Omental fat pad (tissue), 4 donors: ENCODE results near the gene TET2. TPM values are rescaled to one million over a fixed set of nuclear protein-coding genes. Genes with fewer than 3 reads are reported as not detected.

Experiments
- ATAC-seq: fragments of 150-250 bp; one replicate; pipeline ENCODE4 v1.9.1; 2016; ENCODE audit warnings: mild to moderate bottlenecking, moderate library complexity; ENCODE audit not compliant: low FRiP score
- DNase-seq: peaks from one replicate; pipeline ENCODE4 v3.0.0-alpha.2; 2019; ENCODE audit warnings: low spot score
- small RNA-seq: library from RNA; depleted of rRNA; stranded (forward); fragments of <200 nt; gene quantifications from one replicate; pipeline ENCODE3, GENCODE V24; 2016
- total RNA-seq, 4 donors: library from RNA; depleted of rRNA; stranded (reverse); fragments of >200 nt; gene quantifications; one replicate each; pipeline ENCODE4 v1.1.0, GENCODE V29; 2016
- TF ChIP-seq, protein P1 (sequence below), 3 donors: fragments of 450-650 bp; IDR thresholded peaks; one replicate each; pipeline ENCODE4 v1.5.1; 2016 to 2017; ENCODE audit warnings: antibody characterized with exemption in 3 of 3, mild to moderate bottlenecking in 3 of 3, moderate library complexity in 2 of 3

TET2 gene
- total RNA-seq, 4 donors from 2014 or later = 17.7 to 36.7 (median 22.1) TPM

DNA sequence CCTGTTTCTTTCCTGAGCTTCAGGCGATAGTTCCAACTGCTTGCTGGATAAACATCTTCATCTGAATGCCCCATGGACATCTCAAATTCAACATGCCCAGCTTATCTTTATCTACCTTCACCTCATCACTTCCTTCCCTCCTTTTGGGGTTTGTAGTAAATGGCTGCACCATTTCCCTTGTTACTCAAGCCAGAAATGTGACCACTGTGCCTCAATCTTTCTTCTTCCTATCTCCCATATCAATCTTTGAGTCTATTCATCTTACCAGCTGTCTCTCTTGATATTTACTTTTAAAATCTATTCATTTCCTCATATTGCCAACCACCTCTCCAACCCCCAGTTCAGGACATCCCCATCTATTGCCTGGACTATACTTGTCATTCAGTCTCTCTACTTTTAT is 171.8 kb downstream of the TET2 start:
- no peak for DNase-seq
- TF ChIP-seq, protein P1, sequence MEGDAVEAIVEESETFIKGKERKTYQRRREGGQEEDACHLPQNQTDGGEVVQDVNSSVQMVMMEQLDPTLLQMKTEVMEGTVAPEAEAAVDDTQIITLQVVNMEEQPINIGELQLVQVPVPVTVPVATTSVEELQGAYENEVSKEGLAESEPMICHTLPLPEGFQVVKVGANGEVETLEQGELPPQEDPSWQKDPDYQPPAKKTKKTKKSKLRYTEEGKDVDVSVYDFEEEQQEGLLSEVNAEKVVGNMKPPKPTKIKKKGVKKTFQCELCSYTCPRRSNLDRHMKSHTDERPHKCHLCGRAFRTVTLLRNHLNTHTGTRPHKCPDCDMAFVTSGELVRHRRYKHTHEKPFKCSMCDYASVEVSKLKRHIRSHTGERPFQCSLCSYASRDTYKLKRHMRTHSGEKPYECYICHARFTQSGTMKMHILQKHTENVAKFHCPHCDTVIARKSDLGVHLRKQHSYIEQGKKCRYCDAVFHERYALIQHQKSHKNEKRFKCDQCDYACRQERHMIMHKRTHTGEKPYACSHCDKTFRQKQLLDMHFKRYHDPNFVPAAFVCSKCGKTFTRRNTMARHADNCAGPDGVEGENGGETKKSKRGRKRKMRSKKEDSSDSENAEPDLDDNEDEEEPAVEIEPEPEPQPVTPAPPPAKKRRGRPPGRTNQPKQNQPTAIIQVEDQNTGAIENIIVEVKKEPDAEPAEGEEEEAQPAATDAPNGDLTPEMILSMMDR (IDR thresholded peaks at IDR 0.05) = no peak
- no peak for ATAC-seq

DNA sequence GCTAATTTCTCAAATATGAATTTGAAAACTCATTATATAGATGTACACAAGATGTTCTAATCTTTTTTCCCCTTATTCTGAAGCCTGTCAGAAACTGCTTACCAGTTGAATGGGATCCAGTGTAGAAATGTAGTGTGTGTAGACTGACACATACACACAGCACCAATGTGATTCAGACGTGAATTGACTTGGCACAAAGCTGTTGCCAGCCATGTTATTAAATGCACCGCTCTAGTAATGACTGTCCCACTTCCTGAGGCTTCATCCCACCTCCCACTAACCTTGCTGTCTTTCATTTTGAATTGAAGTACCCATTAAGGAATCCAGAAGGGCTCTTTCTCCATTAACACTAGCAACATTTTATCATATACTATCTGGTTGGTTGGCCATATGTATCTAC is 180.5 kb downstream of the TET2 start:
- DNase-seq (no peak), ATAC-seq (no peak)
- TF ChIP-seq, protein P1 (IDR thresholded peaks at IDR 0.05) = no peak

DNA sequence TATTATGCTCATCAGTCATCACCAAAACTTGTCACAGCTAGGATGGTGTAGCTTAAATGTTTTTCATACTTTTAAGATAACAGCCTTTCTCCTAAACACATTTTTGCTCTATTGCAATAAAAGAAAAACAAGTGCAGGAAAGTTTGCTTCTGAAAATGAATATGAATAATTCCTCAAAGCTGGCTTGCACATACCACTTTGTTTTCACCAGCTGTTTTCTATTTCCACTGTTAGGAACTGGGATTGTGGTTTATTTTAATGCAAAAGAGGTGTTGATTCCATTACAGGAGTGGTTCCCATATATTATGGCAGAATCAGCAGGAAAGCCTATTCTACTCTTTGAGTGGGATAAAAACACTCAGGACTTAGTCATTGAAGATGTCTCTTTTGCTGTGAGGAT is 181.3 kb downstream of the TET2 start:
- ATAC-seq (no peak), DNase-seq (no peak)
- TF ChIP-seq, protein P1 (IDR thresholded peaks at IDR 0.05) = no peak

DNA sequence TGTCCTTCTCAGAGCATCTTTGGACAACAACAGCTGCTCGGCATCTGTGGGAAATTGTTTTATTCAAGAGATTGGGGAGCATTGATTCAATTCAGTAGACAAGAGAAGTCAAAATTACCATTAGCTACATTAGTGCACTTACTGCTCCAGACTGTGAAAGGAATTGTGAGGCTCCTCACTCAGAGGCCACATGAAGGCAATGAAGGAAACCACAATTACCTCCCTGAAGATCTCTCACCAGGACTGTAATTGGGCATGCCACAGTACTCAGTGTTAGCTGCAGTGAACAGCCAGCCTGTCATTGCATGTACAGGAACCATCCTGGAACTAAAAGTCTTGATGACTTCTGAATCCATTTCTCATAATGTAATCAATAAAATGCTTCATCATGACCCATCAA is 182.4 kb downstream of the TET2 start:
- ATAC-seq (no peak), DNase-seq (no peak)
- TF ChIP-seq, protein P1 (IDR thresholded peaks at IDR 0.05) = no peak

Small RNAs within 50 kb of the gene (small RNA-seq; reads per million reads assigned to genes)
- not detected for gene RF00322
- not detected for gene RN7SL89P
